Fibroblast of skin of left biceps (primary cell): ENCODE measurements around the gene PTPN13.

Experiments
- DNase-seq, 2 experiments: peaks; one replicate each; pipeline ENCODE4 v3.0.0-alpha.2; 2013; ENCODE audit warnings: low read depth in 2 of 2

PTPN13 gene

DNA sequence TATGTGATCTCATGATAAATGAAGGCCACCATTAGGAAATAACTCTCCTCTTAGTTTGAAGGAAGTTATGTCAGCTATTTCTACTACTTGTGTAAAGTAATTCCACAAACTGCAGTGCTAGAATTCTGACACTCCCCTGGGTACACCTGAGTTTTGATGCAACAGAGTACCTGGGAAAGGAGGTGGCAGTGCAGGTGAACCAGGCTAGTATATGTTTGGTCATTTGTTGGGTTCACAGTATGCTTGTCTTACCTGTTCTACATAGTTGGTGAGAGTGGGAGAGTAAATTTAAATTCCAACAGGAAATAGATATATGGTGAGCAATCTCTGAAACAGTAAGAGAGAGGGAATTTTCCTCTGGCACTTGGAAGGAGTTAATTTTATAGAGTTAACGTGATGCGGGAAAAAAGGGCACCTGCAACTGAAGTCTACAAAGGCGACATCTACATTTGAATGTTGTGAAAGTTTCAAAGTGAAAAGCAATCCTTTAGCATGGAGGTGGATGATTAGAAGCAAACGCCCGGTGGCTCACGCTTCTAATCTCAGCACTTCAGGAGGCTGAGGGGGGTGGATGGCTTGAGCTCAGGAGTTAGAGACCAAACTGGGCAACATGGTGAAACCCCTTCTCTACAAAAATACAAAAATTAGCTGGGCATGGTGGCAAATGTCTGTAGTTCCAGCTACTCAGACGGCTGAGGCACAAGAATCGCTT, 263.4 kb downstream of the PTPN13 start:
- DNase-seq: no peak
